Ramos (cell line): ENCODE results near the gene FMNL3.
"Not testable (repeated sequence)": the region's sequence is repeated elsewhere in the genome, so short reads cannot be mapped to it uniquely, and the experiment has no call there.

ENCODE experiments used
- in situ Hi-C: fragments of 300-500 bp; cut with MboI; formaldehyde crosslinking; loops from one replicate; pipeline ENCODE4 v1.14.3; 2022; ENCODE audit warnings: low sequenced_read_pairs; ENCODE audit not compliant: unreplicated experiment

FMNL3 gene, protein sequence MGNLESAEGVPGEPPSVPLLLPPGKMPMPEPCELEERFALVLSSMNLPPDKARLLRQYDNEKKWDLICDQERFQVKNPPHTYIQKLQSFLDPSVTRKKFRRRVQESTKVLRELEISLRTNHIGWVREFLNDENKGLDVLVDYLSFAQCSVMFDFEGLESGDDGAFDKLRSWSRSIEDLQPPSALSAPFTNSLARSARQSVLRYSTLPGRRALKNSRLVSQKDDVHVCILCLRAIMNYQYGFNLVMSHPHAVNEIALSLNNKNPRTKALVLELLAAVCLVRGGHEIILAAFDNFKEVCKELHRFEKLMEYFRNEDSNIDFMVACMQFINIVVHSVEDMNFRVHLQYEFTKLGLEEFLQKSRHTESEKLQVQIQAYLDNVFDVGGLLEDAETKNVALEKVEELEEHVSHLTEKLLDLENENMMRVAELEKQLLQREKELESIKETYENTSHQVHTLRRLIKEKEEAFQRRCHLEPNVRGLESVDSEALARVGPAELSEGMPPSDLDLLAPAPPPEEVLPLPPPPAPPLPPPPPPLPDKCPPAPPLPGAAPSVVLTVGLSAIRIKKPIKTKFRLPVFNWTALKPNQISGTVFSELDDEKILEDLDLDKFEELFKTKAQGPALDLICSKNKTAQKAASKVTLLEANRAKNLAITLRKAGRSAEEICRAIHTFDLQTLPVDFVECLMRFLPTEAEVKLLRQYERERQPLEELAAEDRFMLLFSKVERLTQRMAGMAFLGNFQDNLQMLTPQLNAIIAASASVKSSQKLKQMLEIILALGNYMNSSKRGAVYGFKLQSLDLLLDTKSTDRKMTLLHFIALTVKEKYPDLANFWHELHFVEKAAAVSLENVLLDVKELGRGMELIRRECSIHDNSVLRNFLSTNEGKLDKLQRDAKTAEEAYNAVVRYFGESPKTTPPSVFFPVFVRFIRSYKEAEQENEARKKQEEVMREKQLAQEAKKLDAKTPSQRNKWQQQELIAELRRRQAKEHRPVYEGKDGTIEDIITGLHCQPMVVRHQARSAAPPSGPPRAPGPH

DNA sequence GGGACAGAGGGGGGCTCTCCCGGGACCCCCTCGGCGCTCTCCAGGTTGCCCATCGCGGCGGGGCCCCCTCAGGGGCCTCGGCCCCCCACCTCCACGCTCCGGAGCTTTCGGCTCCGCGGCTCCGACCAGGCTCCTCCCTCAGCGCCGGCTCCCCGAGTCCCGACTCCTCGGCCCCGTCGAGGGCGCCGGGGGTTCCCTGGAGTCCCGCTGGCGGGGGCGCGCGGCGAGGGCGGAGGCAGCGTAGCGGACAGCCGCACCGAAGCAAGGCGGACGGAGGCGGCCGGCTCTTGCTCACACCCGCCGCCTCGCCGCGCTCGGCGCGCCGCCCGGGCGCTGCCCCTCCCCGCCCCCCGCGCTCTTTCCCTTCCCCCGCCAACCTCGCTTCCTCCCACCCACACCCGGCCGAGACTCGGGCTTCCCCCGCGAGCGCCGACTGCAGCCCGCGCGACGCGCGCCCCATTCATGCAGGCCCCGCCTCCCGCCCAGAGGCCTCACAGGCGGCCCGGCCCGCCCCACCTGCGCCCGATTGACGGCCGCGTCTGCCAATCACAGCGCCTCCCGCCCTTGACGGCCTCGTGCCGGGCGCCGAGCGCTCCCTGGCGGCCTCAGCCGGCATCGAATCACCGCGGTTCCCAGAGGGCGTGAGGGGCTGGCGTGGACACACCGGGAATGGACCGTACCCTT is at the start of gene FMNL3:
TSS of gene FMNL3 (minus strand) at position 278 of the 684 bp plus-strand sequence. CDS start at position 53, 225 bp downstream.
- in situ Hi-C loops = loop anchor here (5.0 kb wide), 1 partner anchor 65 kb away; no protein-coding TSS in a partner anchor

DNA sequence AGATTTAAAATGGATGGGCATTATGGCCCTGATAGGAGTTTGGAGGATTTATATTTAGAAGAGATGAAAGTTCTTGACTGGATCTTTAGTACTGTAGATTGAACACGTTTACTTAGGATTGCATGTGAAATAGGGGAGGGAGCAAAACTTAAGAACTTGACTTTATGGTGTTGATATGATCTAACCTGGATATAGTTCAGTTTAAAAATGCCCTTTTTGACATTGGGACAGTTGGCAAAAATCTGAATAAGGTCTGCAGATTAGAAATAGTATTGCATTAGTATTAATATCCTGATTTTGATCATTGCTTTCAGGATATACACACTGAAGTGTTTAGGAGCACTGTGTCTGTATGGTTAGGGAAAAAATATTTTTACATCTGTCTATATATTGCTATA is 43.8 kb upstream of the FMNL3 start:
- in situ Hi-C loops = no loop called here

DNA sequence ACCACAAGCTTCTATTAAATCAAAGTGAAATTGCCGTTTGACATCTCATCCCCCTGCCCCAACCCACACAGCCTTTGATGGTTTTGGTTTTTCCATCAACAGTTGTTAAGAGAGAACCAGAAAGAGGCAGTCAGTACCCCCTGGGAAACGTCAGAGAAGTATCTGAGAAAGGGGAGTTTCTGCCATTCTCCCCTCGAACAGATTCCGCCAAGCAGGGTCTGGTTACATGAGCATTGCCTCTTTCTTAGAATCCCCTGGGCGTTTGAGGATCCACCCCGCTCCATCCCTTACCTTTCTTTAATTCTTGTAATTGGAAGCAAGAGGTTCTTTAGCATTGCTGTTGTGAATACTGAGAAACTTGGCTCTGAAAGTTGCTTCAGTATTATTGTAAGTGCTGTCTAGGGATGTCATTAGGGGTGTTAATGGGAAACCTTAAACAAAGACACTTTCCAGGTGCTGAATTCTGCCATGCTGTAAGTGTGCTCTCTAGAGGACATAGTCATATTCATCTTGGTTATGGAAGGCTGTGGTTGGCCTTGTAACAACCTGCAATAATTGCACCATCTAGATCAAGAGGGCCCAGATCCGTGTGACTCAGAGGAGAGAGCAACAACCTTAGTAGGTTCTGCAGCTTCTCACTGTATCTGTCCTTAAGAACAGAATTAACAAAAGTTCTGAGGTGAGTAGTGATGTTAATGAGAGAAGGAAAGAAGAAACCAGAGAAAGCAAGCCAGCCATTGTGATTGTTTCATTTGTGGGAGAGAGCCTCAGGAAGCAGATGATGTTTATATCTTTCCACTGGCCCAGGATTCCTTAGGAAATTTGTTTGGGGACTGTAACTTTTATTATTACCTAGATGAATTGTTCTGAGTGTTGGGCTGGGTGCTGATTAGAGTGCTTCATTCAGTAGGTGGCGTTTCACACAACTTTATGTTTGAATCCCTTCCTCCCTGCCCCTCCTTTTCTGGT is 43.1 kb upstream of the FMNL3 start:
- in situ Hi-C loops = no loop called here

DNA sequence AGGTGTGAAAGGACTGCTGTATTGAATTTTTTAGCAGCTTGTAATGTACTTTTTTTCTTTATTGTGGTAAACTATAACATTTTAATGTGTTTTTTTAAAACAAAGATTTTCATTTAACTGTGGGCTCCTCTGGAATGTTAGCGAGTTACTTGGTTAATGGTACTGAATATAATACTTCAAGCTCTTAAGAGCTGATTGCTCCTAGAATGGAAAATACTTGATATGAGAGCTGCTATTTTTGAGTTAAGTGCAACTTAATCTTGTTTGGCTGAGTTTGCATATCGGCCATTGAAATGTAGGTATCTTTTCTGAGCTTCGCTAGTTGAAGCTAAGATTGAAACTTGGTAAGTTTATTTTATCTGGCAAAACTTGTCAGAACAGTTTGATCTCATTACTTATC is 41.6 kb upstream of the FMNL3 start:
- in situ Hi-C loops = no loop called here

DNA sequence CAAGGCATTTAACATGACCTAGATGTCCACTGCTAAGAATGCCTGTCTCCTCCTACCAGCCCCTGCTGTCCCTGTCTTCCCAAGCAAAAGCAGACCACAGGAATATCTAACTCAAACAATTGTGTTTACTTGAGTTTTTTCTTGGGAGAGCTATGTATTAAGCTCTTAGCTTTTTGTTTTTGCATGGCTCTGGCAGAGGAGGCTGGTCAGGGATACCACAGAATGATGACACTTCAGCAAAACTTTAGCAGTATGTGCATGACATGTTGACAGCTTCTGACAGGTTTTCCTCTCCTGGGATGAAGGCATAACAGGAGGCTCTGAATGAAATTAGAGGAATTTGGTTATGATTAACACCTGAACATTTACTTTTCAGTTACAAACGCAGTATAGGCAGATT is 41.1 kb upstream of the FMNL3 start:
- in situ Hi-C loops = no loop called here

DNA sequence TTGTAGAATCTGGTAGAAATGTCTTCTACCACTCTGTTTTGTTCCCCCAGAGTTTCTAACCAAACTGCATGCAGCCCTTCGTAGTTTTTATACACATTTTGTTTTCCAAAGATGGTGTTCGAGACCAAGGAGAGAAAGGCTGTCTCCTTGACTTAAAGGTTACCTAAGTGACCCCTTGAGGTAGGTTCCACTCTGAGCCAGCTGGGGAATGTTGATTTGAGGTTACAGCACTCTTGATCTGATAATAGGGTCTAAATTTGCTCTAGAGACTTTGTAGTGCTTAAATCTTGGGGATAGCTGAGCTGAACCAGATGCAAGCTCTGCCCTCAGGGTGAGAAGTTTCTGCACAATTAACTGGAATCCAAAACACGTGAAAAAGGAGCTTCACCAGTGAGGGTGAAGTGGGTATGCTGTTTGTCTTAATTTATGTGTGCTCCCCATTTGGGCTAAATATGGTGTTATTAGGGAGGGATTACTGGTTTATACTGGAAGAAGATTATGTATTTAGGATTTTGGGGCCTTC is 37.2 kb upstream of the FMNL3 start:
- in situ Hi-C loops = no loop called here

DNA sequence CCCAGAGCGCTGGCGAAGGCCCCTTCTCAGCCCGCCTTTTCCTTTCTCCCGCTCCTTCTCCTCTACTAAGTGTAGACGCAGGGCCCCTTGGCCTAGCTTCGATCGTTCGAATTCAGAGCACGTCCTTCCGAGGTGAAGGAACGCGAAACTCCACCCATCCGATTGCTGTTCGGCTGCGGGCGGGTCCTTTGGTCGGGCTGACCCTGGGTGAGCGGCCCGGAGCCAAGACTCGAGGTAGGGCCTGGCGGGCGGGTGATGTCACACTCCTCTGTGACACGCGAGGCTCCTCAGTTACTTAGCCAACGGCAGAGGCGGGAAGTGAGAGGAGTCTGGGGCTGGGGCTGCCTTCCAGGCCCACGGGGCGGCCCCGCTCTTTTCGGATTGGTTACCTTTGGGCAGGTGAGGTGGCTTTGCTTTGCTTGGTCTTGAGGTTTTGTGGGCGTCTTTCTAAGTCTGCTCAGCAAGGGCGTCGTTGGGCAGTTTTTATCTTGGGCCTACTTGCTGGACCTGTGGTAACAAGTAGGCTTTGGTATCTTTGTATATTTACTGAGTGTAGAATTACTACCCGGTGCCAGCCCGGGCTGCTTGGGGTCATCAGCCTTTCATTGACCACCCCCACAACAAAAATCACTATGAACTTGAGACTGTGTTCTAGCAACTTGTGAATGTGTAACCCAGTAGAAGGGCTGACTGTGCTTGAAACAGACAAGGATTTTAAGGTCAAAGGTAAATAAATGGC is 34.8 kb upstream of the FMNL3 start:
- in situ Hi-C loops = no loop called here

DNA sequence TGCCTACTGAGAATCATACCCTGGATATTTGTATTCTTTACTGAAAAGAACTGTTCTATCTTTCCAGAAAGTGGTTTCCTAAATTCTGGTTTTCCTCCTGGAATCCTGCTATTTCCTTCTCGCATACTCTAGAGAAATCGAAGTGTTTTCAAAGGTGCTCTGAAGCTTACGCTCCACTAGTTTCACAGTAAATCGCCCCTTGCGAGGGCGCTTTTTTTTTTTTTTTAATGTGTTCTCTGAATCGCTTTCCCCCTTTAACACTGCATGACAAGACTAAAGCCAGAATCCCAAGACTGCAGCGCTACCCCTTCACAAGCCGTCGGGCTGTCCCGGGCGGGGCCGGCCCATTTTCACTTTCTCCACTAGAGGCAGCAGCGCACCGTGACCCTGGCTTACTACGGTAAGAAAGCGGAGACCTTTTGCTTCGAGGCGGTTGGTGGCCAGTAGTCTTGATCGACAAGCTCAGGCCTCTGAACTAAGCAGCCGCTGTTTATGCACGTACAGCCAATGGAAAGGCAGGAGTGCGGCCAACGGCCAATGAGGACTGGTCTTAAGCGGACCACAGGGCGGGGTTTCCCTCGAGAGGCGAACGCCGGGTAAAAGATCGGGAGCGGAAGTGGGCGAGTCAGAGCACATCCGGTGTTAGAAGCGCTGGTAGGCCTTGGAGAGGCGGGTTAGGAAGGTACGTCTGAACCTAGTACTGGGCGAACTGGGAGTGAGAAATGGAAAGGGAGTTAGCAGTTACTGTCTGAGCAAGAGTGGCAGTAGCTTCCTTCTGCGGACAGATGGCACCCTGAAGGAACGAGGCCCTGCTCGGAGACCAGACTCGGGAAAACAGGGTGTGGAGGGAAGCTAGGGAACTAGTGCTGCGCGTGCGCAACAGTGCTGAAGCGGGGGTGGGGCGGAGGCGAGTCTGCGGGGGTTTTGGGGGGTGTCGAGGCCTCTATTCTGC is 34.0 kb upstream of the FMNL3 start, which contains the start of gene TMBIM6:
TSS of gene TMBIM6 (plus strand) at position 628 of the 952 bp plus-strand sequence. CDS start 10,937 bp downstream, outside the sequence.
- in situ Hi-C loops = no loop called here

- in situ Hi-C loops = not testable (repeated sequence)
Observed at GRCh38 chr12:49740277-49740676, 33.1 kb upstream of the FMNL3 start.

- in situ Hi-C loops = not testable (repeated sequence)
Observed at GRCh38 chr12:49738721-49739120, 31.5 kb upstream of the FMNL3 start.

DNA sequence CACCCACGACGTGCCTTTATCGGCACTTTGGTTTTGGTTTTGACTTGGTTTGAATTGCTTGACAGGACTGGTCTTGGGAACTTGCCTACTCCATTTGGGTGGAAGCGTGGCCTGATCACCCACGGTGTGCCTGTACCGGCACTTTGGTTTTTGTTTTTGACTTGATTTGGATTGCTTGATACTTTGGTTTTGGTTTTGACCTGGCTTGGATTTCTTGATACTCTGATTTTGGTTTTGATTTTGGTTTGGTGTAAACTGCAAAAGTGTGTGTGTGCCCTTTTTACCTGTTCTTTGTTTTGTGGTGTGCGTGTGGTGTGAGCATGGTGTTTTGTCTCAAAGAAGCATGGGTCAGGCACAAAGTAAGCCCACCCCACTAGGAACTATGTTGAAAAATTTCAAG is 27.7 kb upstream of the FMNL3 start:
- in situ Hi-C loops = not testable (repeated sequence)

DNA sequence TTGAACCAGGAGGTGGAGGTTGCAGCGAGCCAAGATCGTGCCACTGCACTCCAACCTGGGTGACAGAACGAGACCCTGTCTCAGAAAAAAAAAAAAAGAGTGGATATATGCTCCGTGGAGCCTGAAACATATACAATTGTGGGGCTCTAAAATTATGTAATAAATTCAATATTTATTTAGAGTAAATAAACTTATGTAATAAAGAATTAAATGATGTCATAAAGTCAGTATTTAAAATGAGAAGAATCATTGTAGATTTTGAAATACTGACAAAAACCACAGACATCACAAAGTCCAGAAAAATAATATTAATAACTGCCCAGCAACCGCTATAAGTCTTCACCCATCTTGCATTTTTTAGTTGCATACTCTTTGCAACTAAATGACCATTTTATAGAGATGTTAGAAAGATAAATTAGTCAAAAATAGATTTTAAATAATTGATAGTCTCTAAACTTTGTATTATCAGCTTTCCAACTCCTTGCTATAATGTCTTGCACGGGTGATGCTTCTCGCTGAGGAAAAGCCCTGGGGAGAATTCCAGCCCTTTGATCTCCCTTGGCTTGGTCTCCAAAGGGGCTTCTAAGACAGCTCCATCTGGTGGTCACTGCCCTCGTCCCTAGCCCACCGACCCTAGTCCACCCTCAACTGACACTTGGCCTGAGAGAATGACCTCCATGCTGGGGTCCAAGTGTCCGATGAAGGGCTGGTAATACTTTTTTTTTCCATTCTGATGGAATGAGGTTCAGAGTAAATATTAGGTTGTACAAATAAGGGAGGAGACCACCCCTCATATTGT is 26.2 kb upstream of the FMNL3 start:
- in situ Hi-C loops = no loop called here

DNA sequence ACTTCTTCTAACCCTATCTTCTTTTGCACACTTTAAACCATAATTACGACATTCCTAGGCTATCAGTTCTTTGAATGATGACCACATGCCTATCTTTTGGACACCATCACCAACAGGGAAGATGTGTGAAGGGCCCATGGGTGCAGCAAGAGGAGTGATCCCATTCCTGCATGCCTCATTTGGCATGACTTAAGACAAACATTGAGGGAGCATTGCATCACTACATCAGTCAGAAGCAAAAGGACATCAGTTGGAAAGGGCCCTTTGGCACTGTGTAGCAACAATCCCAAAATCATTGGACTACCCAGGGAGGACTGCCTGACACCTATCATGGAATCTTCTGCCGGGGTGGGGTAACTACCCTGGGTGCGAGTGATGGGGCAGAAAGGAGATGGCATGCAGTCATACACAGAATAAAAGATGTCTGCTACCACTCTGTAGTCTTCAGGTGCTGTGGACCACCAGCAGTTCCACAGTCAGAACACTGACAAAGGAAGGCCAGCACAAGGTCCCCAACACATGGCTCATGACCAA is 23.4 kb upstream of the FMNL3 start:
- in situ Hi-C loops = no loop called here

- in situ Hi-C loops = no loop called here
Observed at GRCh38 chr12:49730050-49730449, 22.8 kb upstream of the FMNL3 start.

DNA sequence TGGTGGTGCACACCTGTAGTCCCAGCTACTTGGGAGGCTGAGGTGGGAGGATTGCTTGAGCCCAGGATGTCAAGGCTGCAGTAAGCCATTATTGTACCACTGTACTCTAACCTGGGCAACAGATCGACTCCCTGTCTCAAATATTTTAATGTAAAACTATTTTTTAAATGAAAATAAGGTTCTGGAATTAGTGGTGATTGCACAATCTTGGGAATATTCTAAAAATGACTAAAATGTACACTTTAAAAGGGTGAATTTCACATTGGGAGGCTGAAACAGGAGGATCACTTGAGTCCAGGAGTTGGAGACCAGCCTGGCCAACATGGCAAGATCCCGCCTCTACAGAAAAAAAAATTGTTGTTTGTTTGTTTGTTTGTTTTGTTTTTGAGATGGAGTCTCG is 21.2 kb upstream of the FMNL3 start:
- in situ Hi-C loops = no loop called here

DNA sequence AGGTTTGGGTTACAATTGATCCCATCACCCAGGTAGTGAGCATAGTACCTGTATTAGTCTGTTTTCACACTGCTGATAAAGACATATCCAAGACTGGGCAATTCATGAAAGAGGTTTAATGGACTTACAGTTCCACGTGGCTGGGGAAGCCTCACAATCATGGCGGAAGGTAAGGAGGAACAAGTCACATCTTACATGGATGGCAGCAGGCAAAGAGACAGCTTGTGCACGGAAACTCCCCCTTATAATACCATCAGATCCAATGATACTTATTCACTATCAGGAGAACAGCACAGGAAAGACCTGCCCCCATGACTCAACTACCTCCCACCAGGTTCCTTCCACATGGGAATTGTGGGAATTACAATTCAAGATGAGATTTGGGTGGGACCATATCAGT is 14.2 kb upstream of the FMNL3 start:
- in situ Hi-C loops = not testable (repeated sequence)
